Measurements from ENCODE around the gene PDIA5.

PDIA5 gene

GRCh38 chr3:123113889-123114450 is 47.1 kb downstream of the PDIA5 start:
- TF ChIP-seq CTCF (IDR thresholded peaks at IDR 0.05; ENCODE audit: insufficient read depth, low read depth, low read length, missing control alignments) = no peak
- DNase-seq (ENCODE audit: low read depth) = no peak
- no peak overlapping the region for H3K4me3 ChIP-seq (ENCODE audit: low read length)

- TF ChIP-seq CTCF (IDR thresholded peaks at IDR 0.05; ENCODE audit: insufficient read depth, low read depth, low read length, missing control alignments) = no peak
- DNase-seq (ENCODE audit: low read depth) = no peak
- no peak overlapping the region for H3K4me3 ChIP-seq (ENCODE audit: low read length)
Observed at GRCh38 chr3:123116116-123116515, 49.3 kb downstream of the PDIA5 start.

- H3K4me3 ChIP-seq (ENCODE audit: low read length) = no peak overlapping the region
- no peak for DNase-seq (ENCODE audit: low read depth)
- no peak for TF ChIP-seq CTCF (IDR thresholded peaks at IDR 0.05; ENCODE audit: insufficient read depth, low read depth, low read length, missing control alignments)
Observed at GRCh38 chr3:123119388-123119787, 52.6 kb downstream of the PDIA5 start.

- no peak overlapping the region for H3K4me3 ChIP-seq (ENCODE audit: low read length)
- no peak for DNase-seq (ENCODE audit: low read depth)
- no peak for TF ChIP-seq CTCF (IDR thresholded peaks at IDR 0.05; ENCODE audit: insufficient read depth, low read depth, low read length, missing control alignments)
Observed at GRCh38 chr3:123119802-123120201, 53.0 kb downstream of the PDIA5 start.

- TF ChIP-seq CTCF (IDR thresholded peaks at IDR 0.05; ENCODE audit: insufficient read depth, low read depth, low read length, missing control alignments) = no peak
- no peak for DNase-seq (ENCODE audit: low read depth)
Observed at GRCh38 chr3:123120573-123120972, 53.7 kb downstream of the PDIA5 start.

GRCh38 chr3:123122057-123122456 is 55.2 kb downstream of the PDIA5 start:
- no peak overlapping the region for H3K4me3 ChIP-seq (ENCODE audit: low read length)
- DNase-seq (ENCODE audit: low read depth) = no peak
- TF ChIP-seq CTCF (IDR thresholded peaks at IDR 0.05; ENCODE audit: insufficient read depth, low read depth, low read length, missing control alignments) = no peak

More at GRCh38 chr3:123120573-123120972, 53.7 kb downstream of the PDIA5 start:
- no peak overlapping the region for H3K4me3 ChIP-seq (ENCODE audit: low read length)

Data from epithelial cell of esophagus (primary cell).